SK-N-SH treated with all-trans-retinoic acid at 6 μM for 48 hours (cell line): ENCODE measurements around the gene CADM1.

ENCODE experiments used
- ARNTL ChIP-seq: fragments of 450-650 bp; formaldehyde crosslinking; IDR thresholded peaks from 2 replicates; pipeline ENCODE4 v1.5.0; 2020; ENCODE audit warnings: low read depth, mild to moderate bottlenecking, moderate library complexity, borderline replicate concordance
- CSDC2 ChIP-seq: fragments of 250-450 bp; sonication (Bioruptor Pico); IDR thresholded peaks from 2 replicates; pipeline ENCODE4 v1.5.0; 2020; ENCODE audit warnings: mild to moderate bottlenecking, moderate library complexity
- ESRRG ChIP-seq: fragments of 250-450 bp; sonication (Bioruptor Pico); IDR thresholded peaks from 2 replicates; pipeline ENCODE4 v1.6.1; 2021; ENCODE audit warnings: mild to moderate bottlenecking
- ISL1 ChIP-seq: fragments of 250-450 bp; sonication (Bioruptor Pico); IDR thresholded peaks from 2 replicates; pipeline ENCODE4 v2.1.2; 2022; ENCODE audit warnings: mild to moderate bottlenecking, moderate library complexity
- RARB ChIP-seq: fragments of 250-450 bp; sonication (Bioruptor Pico); IDR thresholded peaks from 2 replicates; pipeline ENCODE4 v1.8.0; 2021; ENCODE audit warnings: mild to moderate bottlenecking, moderate library complexity
- SNAI2 ChIP-seq: fragments of 250-450 bp; sonication (Bioruptor Pico); IDR thresholded peaks from 2 replicates; pipeline ENCODE4 v1.5.0; 2020; ENCODE audit warnings: mild to moderate bottlenecking, moderate library complexity
- ZC3H10 ChIP-seq: fragments of 250-450 bp; sonication (Bioruptor Pico); IDR thresholded peaks from 2 replicates; pipeline ENCODE4 v1.5.1; 2021; ENCODE audit warnings: mild to moderate bottlenecking, moderate library complexity
- ZNF70 ChIP-seq: fragments of 450-650 bp; formaldehyde crosslinking; IDR thresholded peaks from 2 replicates; pipeline ENCODE4 v1.5.0; 2020; ENCODE audit warnings: mild to moderate bottlenecking, moderate library complexity
- ZNF8 ChIP-seq: fragments of 450-650 bp; formaldehyde crosslinking; IDR thresholded peaks from 2 replicates; pipeline ENCODE4 v1.5.0; 2020; ENCODE audit warnings: mild to moderate bottlenecking, moderate library complexity
- TF ChIP-seq, protein P1 (sequence below): fragments of 250-450 bp; sonication (Bioruptor Pico); IDR thresholded peaks from 2 replicates; pipeline ENCODE4 v1.8.0; 2020; ENCODE audit warnings: mild to moderate bottlenecking, moderate library complexity, borderline replicate concordance
- TF ChIP-seq, protein P2 (sequence below): fragments of 250-450 bp; sonication (Bioruptor Pico); IDR thresholded peaks from 2 replicates; pipeline ENCODE4 v1.5.0; 2020; ENCODE audit warnings: mild to moderate bottlenecking, moderate library complexity
- TF ChIP-seq, protein P3 (sequence below): fragments of 250-450 bp; sonication (Bioruptor Pico); IDR thresholded peaks from 2 replicates; pipeline ENCODE4 v1.5.1; 2021; ENCODE audit warnings: mild to moderate bottlenecking, moderate library complexity
- TF ChIP-seq, protein P4 (sequence below): fragments of 250-450 bp; sonication (Bioruptor Pico); IDR thresholded peaks from 2 replicates; pipeline ENCODE4 v1.5.1; 2020; ENCODE audit warnings: low read depth, mild to moderate bottlenecking, moderate library complexity

DNA sequence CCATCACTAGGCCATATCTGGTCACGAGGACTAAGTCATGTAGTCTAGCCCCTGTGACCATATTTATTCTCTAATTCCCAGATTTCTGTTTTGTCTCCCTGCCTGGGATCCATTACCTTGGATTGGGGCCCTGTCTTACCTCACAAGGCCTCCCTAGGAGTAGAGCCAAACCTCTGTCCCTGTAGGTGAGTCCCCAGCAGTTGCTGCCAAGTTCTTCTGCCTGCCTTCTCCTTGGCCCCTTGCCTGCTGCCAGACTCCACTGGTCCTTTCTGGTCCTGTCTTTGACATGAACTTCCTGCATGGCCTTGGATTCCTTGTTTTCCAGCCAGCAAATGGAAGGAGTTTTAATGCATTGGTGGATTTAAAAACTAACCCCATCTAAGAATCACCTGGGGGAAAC, 35.6 kb upstream of the CADM1 start:
- TF ChIP-seq ISL1 (no peak), RARB (CRISPR knock-in tag) (no peak), CSDC2 (no peak), ZNF8 (CRISPR knock-in tag) (no peak), SNAI2 (CRISPR knock-in tag) (no peak), ESRRG (CRISPR knock-in tag) (no peak), ZNF70 (CRISPR knock-in tag) (no peak), ZC3H10 (CRISPR knock-in tag) (no peak), ARNTL (CRISPR knock-in tag) (no peak)
- TF ChIP-seq, protein P1, sequence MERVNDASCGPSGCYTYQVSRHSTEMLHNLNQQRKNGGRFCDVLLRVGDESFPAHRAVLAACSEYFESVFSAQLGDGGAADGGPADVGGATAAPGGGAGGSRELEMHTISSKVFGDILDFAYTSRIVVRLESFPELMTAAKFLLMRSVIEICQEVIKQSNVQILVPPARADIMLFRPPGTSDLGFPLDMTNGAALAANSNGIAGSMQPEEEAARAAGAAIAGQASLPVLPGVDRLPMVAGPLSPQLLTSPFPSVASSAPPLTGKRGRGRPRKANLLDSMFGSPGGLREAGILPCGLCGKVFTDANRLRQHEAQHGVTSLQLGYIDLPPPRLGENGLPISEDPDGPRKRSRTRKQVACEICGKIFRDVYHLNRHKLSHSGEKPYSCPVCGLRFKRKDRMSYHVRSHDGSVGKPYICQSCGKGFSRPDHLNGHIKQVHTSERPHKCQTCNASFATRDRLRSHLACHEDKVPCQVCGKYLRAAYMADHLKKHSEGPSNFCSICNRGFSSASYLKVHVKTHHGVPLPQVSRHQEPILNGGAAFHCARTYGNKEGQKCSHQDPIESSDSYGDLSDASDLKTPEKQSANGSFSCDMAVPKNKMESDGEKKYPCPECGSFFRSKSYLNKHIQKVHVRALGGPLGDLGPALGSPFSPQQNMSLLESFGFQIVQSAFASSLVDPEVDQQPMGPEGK (CRISPR knock-in tag), result no peak
- TF ChIP-seq, protein P2, sequence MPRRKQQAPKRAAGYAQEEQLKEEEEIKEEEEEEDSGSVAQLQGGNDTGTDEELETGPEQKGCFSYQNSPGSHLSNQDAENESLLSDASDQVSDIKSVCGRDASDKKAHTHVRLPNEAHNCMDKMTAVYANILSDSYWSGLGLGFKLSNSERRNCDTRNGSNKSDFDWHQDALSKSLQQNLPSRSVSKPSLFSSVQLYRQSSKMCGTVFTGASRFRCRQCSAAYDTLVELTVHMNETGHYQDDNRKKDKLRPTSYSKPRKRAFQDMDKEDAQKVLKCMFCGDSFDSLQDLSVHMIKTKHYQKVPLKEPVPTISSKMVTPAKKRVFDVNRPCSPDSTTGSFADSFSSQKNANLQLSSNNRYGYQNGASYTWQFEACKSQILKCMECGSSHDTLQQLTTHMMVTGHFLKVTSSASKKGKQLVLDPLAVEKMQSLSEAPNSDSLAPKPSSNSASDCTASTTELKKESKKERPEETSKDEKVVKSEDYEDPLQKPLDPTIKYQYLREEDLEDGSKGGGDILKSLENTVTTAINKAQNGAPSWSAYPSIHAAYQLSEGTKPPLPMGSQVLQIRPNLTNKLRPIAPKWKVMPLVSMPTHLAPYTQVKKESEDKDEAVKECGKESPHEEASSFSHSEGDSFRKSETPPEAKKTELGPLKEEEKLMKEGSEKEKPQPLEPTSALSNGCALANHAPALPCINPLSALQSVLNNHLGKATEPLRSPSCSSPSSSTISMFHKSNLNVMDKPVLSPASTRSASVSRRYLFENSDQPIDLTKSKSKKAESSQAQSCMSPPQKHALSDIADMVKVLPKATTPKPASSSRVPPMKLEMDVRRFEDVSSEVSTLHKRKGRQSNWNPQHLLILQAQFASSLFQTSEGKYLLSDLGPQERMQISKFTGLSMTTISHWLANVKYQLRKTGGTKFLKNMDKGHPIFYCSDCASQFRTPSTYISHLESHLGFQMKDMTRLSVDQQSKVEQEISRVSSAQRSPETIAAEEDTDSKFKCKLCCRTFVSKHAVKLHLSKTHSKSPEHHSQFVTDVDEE (CRISPR knock-in tag), result no peak
- TF ChIP-seq, protein P3, sequence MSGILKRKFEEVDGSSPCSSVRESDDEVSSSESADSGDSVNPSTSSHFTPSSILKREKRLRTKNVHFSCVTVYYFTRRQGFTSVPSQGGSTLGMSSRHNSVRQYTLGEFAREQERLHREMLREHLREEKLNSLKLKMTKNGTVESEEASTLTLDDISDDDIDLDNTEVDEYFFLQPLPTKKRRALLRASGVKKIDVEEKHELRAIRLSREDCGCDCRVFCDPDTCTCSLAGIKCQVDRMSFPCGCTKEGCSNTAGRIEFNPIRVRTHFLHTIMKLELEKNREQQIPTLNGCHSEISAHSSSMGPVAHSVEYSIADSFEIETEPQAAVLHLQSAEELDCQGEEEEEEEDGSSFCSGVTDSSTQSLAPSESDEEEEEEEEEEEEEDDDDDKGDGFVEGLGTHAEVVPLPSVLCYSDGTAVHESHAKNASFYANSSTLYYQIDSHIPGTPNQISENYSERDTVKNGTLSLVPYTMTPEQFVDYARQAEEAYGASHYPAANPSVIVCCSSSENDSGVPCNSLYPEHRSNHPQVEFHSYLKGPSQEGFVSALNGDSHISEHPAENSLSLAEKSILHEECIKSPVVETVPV (CRISPR knock-in tag), result no peak
- TF ChIP-seq, protein P4, sequence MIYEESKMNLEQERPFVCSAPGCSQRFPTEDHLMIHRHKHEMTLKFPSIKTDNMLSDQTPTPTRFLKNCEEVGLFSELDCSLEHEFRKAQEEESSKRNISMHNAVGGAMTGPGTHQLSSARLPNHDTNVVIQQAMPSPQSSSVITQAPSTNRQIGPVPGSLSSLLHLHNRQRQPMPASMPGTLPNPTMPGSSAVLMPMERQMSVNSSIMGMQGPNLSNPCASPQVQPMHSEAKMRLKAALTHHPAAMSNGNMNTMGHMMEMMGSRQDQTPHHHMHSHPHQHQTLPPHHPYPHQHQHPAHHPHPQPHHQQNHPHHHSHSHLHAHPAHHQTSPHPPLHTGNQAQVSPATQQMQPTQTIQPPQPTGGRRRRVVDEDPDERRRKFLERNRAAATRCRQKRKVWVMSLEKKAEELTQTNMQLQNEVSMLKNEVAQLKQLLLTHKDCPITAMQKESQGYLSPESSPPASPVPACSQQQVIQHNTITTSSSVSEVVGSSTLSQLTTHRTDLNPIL, result no peak
